Thoracic aorta (tissue), 2 donors: Measurements from ENCODE around the gene PRDM16. TPM values are rescaled to one million over a fixed set of nuclear protein-coding genes. Genes with fewer than 3 reads are reported as not detected.

Source experiments
- ATAC-seq: fragments of 150-250 bp; one replicate; pipeline ENCODE4 v1.8.0; 2017; ENCODE audit warnings: low read depth; ENCODE audit not compliant: insufficient number of reproducible peaks, low FRiP score
- DNase-seq: peaks from one replicate; pipeline ENCODE4 v3.0.0-alpha.2; 2020; ENCODE audit warnings: low spot score
- H3K27ac ChIP-seq, 2 donors: fragments of 200-600 bp; sonication (generic); 1 replicate in 1 of 2; 2 replicates in 1 of 2; pipeline ENCODE4 v1.5.1; 2016; ENCODE audit warnings: mild to moderate bottlenecking in 2 of 2, moderate library complexity in 2 of 2
- H3K27me3 ChIP-seq: fragments of 200-600 bp; sonication (generic); replicated peaks from 2 replicates; pipeline ENCODE4 v1.6.0; 2016; ENCODE audit warnings: mild to moderate bottlenecking; ENCODE audit not compliant: insufficient read depth
- H3K36me3 ChIP-seq: fragments of 200-600 bp; sonication (generic); one replicate; pipeline ENCODE4 v1.5.1; 2016
- H3K4me1 ChIP-seq, 2 donors: fragments of 200-600 bp; sonication (generic); 1 replicate in 1 of 2; 2 replicates in 1 of 2; pipeline versions ENCODE4 v1.5.1 to v1.6.0; 2016; ENCODE audit warnings: low read depth in 2 of 2, mild to moderate bottlenecking in 1 of 2; ENCODE audit not compliant: control insufficient read depth in 1 of 2
- H3K4me3 ChIP-seq: fragments of 200-600 bp; sonication (generic); 2 replicates; pipeline ENCODE4 v1.5.1; 2016; ENCODE audit warnings: mild to moderate bottlenecking
- H3K9me3 ChIP-seq: fragments of 200-600 bp; sonication (generic); 2 replicates; pipeline ENCODE4 v1.5.1; 2016
- total RNA-seq, 2 donors: library from RNA; depleted of rRNA; stranded (reverse); fragments of >200 nt; gene quantifications; one replicate each; pipeline versions ENCODE4 v1.1.0 to v1.2.3, GENCODE V29; 2016
- TF ChIP-seq, protein P1 (sequence below): fragments of 200-600 bp; sonication (generic); IDR thresholded peaks from one replicate; pipeline ENCODE4 v1.5.1; 2019; ENCODE audit warnings: antibody characterized with exemption

PRDM16 gene
- total RNA-seq, 2 donors from 2014 or later, result 68.9 to 85.4 TPM

DNA sequence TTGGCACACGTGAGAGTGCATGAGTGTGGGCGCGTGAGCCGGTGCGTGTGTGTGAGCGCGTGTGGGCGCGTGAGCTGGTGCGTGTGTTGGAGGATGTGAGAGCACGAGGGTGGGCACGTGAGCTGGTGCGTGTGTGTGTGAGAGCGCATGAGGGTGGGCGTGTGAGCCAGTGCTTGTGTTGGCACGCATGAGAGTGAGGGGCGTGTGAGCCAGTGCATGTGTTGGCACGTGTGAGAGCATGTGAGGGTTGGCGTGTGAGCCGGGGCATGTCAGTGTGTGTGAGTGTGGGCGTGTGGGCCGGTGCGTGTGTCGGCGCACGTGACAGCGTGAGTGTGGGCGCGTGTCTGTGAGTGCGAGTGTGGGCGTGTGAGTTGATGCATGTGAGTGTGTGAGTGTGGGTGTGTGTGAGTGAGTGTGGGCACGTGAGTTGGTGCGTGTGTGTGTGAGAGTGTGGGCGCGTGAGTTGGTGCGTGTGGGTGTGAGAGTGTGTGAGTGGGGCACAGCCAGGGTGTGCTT, 339.8 kb downstream of the PRDM16 start:
- no peak for DNase-seq
- H3K4me3 ChIP-seq, result no peak overlapping the region
- no peaks in the 10 kb centered on the region for H3K27me3 ChIP-seq
- peaks cover 0 to 20% of the 10 kb centered on the region in 2 donors for H3K4me1 ChIP-seq
- peaks cover 48% of the 10 kb centered on the region for H3K36me3 ChIP-seq
- H3K27ac ChIP-seq, result peak overlapping the region in 1 of 2 donors; percentile 29
- no peak for ATAC-seq
- TF ChIP-seq, protein P1, sequence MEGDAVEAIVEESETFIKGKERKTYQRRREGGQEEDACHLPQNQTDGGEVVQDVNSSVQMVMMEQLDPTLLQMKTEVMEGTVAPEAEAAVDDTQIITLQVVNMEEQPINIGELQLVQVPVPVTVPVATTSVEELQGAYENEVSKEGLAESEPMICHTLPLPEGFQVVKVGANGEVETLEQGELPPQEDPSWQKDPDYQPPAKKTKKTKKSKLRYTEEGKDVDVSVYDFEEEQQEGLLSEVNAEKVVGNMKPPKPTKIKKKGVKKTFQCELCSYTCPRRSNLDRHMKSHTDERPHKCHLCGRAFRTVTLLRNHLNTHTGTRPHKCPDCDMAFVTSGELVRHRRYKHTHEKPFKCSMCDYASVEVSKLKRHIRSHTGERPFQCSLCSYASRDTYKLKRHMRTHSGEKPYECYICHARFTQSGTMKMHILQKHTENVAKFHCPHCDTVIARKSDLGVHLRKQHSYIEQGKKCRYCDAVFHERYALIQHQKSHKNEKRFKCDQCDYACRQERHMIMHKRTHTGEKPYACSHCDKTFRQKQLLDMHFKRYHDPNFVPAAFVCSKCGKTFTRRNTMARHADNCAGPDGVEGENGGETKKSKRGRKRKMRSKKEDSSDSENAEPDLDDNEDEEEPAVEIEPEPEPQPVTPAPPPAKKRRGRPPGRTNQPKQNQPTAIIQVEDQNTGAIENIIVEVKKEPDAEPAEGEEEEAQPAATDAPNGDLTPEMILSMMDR, result no peak
- no peaks in the 10 kb centered on the region for H3K9me3 ChIP-seq

DNA sequence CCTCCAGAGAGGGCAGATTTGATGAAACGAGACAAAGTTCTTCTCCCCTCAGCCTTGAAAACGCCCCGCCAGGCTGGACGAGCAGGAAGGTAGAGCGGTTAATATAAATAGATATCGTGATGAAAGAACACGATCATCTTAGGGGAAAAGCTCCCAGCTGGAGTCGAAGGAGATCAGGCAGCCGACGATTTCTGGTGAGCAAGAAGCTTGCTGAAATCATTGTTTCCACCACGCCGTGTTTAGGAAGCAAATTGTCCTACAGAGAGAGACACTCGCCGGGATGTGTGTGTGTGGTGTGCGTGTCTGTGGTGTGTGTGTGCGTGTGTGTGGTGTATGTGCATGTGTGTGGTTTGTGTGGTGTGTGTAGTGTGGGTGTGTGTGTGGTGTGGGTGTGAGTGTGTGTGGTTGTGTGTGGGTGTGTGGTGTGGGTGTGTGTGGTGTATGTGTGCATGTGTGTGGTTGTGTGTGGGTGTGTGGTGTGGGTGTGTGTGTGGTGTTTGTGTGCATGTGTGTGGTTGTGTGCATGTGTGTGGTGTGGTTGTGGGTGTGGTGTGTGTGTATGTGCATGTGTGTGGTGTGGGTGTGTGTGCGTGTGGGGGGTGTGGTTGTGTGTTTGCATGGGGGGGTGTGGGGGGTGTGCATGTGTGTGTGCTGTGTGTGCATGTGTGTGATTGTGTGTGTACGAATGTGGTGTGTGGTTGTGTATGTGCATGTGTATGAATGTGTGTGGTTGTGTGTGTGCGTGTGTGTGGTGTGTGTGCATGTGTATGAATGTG, 340.6 kb downstream of the PRDM16 start:
- H3K27me3 ChIP-seq, result no peaks in the 10 kb centered on the region
- peaks cover 0 to 18% of the 10 kb centered on the region in 2 donors for H3K4me1 ChIP-seq
- DNase-seq (no peak), ATAC-seq (no peak)
- no peaks in the 10 kb centered on the region for H3K9me3 ChIP-seq
- no peak overlapping the region for H3K4me3 ChIP-seq
- TF ChIP-seq, protein P1, result no peak
- H3K36me3 ChIP-seq, result peaks cover 42% of the 10 kb centered on the region
- H3K27ac ChIP-seq, result peak overlapping the region in 1 of 2 donors; percentile 29

DNA sequence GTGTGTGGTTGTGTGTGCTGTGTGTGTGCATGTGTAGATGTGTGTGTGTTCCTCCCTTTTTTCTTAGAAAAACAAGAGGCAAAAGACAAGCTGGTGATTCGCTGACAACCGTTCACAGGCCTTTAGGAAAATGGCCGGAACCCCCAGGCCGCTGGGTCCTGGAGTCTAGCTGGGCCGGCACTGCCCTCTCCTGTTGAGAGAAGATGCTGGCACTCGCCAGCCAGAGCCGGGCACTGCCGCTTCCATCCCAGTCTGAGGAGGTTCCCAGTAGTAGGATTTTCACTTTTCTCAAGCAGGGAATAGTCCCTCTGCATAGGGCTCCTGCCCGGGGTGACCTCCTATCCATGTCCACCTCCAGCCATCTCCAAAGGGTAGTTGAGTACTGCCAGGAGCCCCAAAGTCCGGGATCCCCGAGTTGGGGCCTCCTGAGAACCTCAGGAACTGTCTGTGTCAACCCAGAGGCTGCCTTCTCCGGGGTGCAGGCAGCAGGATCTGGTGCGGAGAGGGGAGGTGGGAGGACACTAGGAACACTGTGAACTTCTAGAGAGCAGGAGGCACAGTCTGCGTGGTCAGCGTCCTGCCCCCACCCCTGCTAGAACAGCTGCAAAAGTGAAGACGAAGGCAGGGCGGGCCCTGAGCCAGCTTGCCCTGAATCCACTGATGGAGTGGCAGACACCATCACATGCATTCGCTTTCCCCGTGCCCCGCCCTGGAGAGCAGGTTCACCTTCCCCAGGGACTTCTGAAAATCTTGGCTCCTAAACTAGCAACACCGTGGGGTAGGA, 341.3 kb downstream of the PRDM16 start:
- Histone ChIP-seq H3K4me3 (no peak overlapping the region), H3K27me3 (no peaks in the 10 kb centered on the region), H3K9me3 (no peaks in the 10 kb centered on the region), H3K36me3 (peaks cover 35% of the 10 kb centered on the region), H3K4me1 (peaks cover 0 to 18% of the 10 kb centered on the region in 2 donors), H3K27ac (peak overlapping the region in 1 of 2 donors; percentile 43)
- TF ChIP-seq, protein P1, result peak; percentile 84
- DNase-seq, result no peak
- no peak for ATAC-seq

DNA sequence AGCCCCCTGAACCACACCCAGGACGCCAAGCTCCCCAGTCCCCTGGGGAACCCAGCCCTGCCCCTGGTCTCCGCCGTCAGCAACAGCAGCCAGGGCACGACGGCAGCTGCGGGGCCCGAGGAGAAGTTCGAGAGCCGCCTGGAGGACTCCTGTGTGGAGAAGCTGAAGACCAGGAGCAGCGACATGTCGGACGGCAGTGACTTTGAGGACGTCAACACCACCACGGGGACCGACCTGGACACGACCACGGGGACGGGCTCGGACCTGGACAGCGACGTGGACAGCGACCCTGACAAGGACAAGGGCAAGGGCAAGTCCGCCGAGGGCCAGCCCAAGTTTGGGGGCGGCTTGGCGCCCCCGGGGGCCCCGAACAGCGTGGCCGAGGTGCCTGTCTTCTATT, 342.8 kb downstream of the PRDM16 start:
- Histone ChIP-seq H3K4me1 (peaks cover 0 to 18% of the 10 kb centered on the region in 2 donors), H3K9me3 (peaks cover 5% of the 10 kb centered on the region), H3K27ac (no peak overlapping the region), H3K36me3 (peaks cover 39% of the 10 kb centered on the region), H3K27me3 (no peaks in the 10 kb centered on the region), H3K4me3 (no peak overlapping the region)
- DNase-seq (no peak), ATAC-seq (no peak)
- TF ChIP-seq, protein P1, result no peak

DNA sequence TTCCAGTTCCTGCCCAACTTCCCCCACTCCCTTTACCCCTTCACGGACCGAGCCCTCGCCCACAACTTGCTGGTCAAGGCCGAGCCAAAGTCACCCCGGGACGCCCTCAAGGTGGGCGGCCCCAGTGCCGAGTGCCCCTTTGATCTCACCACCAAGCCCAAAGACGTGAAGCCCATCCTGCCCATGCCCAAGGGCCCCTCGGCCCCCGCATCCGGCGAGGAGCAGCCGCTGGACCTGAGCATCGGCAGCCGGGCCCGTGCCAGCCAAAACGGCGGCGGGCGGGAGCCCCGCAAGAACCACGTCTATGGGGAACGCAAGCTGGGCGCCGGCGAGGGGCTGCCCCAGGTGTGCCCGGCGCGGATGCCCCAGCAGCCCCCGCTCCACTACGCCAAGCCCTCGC, 343.4 kb downstream of the PRDM16 start:
- TF ChIP-seq, protein P1, result no peak
- H3K36me3 ChIP-seq, result peaks cover 39% of the 10 kb centered on the region

More for the DNA sequence above, 343.4 kb downstream of the PRDM16 start:
- Histone ChIP-seq H3K4me3 (no peak overlapping the region), H3K27ac (no peak overlapping the region), H3K27me3 (no peaks in the 10 kb centered on the region), H3K4me1 (peaks cover 0 to 18% of the 10 kb centered on the region in 2 donors), H3K9me3 (peaks cover 8% of the 10 kb centered on the region)
- ATAC-seq (no peak), DNase-seq (no peak)
